ENCODE data around the gene C4orf17.
"Not testable (repeated sequence)": the region's sequence is repeated elsewhere in the genome, so short reads cannot be mapped to it uniquely, and the experiment has no call there.

C4orf17 gene

DNA sequence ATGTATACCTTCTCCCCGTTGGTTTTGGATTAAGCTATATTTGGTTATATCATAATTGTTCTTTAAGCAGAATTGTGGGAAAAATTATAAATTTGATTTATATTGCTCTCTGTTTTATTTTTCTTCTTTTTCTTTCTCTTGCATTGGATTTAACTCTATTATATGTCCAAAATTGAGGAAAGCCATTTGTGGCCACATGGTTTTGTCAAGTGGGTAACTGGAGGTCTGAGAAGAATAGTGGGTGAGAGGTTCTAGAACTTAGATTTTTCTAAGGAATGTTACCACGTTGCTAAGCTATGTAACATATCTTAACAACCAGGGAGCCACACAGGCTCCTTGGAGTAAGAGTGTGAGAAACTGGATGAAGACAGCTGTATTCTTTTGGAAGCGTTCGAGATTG is at the start of gene C4orf17:
Gene C4orf17, plus strand, starts transcription at position 301 of the 400 bp plus-strand sequence. CDS start 2,061 bp downstream, outside the sequence.
- no peak for DNase-seq (ENCODE audit: low spot score)

DNA sequence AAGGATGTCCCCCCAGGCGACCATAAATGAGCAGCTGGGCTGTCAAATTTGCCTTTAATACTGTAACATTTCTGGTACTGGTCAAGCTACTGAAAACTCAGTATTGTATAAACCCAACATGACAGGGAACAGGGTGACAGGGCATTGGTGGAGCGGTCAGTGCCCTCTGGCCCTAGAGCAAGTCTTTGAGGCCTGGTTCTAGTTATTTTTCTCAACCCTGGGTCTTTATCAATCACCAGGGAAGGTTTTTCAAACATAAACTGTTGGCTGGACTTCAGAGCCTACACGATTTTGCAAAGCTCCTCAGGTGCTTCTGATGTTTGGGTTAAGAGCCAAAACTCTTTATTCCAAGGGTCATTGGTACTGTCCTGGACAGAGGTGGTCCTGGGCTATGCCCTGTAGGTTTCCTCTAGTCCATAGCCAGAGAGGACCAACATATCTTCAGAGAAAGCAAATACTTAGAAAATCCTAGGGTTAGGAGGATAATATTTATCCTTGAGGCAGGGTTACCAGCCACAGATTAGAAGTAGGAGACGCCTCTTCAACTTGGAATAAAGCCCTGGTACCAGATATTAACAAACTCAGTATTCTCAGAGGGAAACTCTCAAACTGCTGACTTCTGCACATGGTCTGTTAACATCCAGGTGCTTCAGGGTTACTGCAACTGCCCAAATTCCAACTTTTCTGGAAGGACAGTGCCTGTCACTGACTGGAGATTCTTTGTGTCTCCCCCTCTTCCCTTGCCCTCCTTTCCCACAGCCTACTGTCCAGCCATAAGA is 49.0 kb upstream of the C4orf17 start:
- no peak for DNase-seq (ENCODE audit: low spot score)

DNA sequence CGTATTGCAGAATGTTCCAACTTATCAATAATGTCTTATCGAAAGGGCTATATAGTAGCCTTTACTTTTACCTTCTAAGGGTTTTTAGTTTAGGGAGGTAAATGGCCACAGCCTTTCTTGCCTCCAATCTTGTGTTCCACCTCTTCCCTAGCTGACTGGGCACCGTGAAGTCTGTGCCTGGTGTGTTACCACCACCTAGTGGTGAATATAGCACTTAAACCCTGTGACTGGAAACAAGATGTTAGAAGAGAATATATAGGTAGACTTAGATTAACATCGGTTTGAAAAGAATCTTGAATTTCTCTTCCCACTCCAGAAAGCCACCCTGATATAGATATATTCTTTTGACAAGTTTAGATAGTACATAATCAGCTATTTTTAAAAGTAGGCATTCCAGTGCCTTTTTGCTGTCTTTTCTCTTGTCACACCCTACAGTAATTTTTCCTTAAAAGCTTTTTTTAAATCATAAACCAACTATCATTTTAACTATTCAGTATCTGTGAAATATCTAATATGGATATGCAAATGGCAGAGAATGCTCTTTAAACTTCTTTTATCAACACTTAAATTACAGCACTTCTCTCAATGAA is 47.9 kb upstream of the C4orf17 start:
- DNase-seq (ENCODE audit: low spot score) = peak; percentile 87

DNA sequence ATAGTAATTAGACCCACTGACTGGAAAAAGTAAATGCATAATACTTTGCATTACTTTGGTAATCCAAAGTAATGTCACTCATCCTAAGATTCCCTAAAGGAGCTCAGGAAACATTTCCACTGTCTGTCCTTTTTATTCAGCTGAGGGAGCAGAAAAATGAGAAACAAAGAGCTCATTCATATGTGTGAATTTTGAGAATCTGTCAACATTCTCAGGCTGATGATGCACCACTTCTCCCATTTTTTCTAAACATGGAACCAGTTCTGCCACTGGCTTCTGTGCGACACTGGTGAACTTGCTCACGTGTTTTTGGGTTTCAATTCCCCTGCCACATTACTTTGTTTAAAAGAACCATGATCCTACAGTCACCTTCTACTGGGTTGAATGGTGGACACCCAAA is 47.3 kb upstream of the C4orf17 start:
- no peak for DNase-seq (ENCODE audit: low spot score)

DNA sequence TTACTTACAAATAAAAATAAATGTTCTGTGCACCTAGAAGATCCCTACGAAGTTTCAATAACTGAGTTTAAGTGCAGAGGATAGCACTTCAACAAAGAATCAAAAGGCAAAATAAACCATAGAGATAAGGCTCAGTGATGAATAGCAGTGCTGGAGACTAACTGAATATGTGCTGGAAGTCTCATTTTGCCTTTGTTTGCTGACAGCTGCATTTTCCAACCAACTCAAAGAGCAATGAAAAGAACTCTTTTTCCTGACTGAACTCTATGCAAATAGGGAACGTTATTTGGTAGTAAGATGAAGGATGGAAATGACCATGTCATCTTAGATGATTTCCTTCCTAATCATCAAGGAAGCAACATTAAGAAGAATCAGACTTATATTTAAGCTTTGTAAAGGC is 42.9 kb upstream of the C4orf17 start:
- DNase-seq (ENCODE audit: low spot score) = peak; percentile 71

DNA sequence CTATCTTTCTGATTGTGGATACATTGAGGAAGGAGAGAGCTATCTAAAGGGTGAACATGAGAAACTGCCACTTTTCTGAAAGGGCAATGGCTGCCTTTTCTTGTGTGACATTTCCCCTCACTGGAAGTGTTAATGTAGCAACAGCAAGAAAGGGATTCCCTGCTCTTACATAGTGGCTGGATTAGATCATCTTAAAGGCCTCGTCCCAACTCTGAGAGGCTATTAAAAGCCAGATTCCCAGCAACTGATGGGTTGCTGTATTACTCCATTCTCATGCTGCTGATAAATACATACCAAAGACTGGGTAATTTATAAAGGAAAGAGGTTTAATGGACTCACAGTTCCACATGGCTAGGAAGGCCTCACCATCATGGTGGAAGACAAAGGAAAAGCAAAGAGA is 41.9 kb upstream of the C4orf17 start:
- DNase-seq (ENCODE audit: low spot score) = no peak

DNA sequence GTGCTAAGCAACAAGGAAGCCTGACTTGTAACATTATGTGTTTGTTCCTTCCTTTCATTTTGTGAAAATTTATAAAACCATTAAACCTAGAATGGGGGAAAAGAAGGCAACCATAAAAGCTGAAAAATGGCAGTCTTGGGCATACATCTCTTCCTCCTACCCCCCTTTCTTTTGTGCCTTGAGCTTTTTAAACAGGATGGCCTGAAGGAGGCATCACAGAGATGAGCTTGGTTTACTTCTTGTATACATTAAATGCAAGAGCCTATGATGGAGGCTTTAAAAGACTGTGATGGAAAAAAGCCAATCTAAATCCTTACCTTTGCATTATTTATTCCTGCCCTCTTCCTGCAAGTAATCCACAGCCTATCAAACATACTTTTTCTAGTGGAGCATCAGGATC is 39.5 kb upstream of the C4orf17 start:
- no peak for DNase-seq (ENCODE audit: low spot score)

DNA sequence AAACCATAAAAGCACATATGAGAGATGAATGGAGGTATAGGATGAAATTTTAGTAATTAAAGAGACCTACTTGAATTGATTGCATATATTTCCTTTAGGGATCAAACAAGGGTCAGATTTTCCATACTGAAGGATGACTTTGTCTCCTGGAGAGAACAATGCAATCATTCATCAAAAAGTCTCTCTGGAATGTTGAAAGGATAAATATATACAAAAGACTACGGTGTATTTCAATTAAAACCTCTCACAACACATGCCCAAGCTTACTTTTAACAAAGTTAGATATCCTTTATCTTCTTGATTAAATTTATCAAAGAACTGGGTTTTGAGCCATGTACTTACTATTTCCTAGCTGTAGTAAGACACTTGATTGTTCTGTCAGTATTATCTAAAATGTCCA is 38.9 kb upstream of the C4orf17 start:
- no peak for DNase-seq (ENCODE audit: low spot score)

DNA sequence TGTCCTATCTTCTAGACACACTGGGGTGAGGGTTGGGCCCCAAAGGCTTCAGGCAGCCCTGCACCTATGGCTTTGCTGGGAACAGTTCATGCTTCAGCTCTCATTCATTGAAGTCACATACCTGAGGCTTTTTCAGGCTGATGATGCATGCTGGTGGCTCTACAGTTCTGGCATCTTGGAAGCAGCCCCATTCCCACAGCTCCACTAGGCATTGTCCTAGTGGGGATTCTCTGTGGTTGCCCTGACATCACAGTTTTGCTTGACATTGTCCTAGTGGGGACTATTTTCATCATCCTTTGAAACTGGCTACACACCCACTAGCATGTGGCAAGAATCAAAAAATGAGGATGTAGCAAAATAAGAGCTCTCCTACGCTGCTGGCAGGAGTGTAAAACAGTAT is 37.7 kb upstream of the C4orf17 start:
- DNase-seq (ENCODE audit: low spot score) = no peak

DNA sequence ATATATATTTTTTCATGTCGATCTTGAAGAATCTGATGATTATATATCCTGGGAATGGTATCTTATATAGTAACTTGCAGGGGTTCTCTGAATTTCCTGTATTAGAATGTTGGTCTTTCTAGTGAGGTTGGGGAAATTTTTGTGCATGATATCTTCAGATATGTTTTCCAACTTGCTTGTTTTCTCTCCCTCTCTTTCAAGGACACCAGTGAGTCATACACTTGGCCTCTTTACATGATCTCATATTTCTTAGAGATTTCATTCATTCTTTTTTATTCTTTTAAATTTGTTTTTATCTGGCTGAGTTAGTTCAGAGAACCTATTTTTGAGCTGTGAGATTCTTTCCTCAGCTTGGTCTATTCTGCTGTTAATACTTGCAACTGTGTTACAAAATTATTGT is 27.2 kb upstream of the C4orf17 start:
- no peak for DNase-seq (ENCODE audit: low spot score)

DNA sequence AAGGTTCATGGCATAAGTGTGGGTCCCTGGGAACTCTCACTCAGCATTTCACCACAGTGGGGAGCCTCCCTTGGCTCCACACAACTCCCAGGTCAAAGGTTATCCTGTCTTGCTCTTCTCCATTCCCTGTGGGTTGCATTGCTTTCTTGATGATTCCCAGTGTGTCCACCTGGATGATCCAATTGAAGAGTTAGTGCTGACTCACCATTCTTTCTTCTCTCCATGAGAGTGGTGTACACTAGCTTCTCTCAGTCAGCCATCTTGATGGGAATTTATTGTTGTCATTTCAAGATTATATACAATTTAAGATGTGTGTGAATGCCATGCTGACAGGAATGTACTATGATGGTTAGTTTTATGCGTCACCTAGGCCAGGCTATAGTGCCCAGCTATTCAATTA is 25.6 kb upstream of the C4orf17 start:
- no peak for DNase-seq (ENCODE audit: low spot score)

DNA sequence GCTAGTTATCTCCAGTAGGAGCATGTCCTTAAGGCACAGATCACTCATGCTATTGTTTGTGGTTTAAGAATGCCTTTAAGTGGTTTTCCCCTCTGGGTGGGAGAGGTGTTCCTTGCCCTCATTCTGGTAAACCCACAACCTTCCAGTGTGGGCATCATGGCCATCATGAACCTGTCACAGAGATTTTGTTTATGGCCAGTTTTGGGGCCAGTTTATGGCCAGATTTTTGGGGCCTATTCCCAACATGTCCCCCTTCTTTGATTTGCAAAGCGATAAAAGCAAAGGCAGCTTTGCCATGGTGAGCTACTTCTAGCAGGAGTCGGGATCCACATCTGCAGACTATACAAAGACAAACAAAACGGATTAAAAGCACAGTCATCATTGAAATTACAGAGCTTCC is 24.2 kb upstream of the C4orf17 start:
- not testable (repeated sequence) for DNase-seq (ENCODE audit: low spot score)

DNA sequence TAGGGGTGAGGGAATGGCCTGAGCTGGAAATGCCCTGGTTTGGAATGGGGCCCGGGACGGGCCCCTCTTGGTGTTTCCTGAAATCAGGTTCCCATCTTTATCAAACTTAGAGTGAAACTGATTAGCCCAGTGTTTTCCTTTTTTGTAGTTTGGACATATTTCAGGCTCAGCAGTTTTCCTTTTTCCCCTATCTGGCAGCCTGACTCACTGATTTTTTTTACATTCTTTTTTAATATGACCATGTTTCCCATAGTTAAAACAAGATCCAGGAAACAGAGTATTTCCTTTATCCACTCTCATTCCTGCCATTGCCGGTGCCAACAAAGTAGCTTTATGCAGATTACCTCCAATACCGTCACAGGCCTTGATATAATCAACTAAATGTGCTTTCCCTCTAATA is 20.5 kb upstream of the C4orf17 start:
- no peak for DNase-seq (ENCODE audit: low spot score)

DNA sequence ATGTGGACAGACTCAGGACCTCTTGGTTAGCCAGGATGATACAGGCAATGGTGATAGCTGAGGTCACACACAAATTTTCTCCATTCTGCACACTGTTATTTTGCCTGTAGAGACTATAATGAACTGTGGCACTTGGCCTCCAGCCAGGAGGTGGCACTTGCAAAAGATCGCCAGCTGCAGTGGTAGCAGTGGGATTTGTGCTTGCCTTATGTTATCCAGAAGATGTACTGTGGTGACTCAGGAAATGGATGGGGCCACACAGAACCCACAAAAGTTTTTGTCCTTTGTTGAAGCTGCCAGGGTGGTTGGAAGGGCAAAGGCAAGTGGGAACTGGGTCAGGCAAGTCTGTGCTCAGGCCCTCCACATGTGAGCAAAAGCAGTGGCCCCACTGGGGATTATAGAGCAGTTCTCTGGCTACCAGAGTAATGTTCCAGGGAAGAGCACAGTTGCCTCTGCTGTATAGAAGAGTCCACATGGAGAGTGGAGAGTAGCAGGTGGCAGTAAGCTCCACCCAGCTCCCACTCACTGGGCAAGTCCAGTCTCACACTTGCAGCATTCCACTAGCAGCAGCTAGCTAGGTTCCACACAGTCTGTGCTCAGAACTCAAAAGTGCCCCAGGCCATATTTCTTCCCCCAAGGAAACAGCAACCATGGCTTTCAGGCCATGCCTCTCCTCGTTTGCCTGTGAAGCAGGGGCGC is 5.9 kb upstream of the C4orf17 start:
- DNase-seq (ENCODE audit: low spot score) = no peak

DNA sequence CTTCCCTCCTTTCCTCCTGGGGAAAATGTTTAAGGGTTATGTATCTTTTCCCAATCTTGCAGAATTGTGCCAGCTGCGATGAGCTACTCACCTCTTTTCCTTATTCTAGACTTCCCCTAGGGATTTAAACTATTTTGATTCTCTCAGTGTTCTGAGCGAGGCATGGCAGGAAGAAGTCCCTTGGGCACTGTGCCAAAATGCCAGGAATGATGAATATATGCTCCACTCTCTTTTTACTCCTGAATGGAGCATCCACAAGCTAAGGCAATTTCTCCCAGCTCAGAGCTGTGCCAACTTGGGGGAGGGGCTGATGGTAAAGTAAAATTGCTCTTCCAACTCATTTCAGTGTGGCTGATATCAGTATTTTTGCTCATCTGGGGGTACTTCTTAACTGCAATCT is 4.0 kb upstream of the C4orf17 start:
- DNase-seq (ENCODE audit: low spot score) = no peak

DNA sequence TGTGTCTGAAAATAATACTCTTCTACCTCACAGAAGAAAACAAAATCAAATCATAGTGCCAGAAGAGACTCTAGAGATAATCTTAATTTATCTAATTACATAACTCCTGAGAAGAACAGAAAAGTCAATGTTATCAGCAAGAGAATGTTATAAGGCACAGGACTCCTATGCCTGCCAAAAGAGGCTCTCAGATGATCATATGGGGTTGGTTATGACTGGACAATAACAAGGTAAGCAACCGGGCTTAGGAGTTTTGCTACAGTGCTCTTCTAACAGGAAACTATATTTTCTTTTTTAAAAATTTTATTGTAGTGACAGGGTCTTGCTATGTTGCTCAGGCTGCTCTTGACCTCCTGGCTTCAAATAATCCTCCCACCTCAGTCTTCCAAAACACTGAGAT is 3.5 kb upstream of the C4orf17 start:
- DNase-seq (ENCODE audit: low spot score) = no peak

DNA sequence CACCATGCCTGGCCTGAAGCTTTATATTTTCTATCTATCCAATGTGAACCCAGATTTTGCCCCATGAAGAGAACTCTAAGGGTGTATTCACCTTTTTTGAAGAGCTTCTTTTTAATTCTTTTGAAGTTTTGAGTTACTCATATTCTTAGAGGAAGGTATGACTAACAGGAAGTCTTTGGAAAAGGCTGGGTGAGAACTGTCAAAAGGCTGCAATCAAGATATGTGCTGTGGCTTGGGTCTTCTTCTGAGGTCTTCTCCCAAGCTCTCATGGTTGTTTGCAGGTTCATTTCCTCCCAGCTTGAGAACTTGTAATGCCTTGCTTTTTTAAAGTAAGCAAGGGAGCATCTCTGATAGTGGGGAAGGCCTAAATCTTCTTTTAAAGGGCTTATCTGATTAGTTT is 3.1 kb upstream of the C4orf17 start:
- no peak for DNase-seq (ENCODE audit: low spot score)

DNA sequence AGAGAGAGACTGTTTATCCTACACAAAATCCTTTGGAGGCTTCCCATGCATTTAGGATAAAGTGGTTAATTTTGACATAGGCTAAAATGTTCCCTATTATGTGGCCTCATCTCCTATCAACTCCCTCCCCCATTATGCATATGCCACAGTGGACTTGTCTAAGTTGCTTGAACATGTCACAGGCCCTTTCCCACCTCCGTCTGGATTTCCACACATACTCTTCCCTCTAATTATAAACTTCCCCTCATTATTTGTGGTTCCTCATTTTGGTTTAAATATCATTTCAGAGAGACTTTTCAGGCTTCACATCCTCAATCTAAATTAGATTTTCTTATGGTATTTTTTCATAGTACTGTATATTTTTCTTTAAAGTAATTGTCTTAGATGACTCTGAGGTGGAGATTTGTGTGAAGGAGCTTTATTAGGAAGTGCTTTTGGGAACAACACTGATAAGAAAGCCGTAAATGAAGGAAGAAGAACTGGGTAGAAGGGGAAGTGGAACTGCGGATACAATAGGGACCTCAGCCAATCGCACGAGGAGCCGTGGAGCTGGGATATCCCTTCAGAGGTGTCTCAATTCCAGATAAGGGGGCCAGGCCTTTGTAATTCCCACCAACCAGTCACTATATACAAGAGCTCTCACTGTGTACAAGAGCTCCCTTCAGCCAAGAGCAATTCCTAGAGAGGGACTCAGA is 7.9 kb downstream of the C4orf17 start:
- DNase-seq (ENCODE audit: low spot score) = peak; percentile 39

DNA sequence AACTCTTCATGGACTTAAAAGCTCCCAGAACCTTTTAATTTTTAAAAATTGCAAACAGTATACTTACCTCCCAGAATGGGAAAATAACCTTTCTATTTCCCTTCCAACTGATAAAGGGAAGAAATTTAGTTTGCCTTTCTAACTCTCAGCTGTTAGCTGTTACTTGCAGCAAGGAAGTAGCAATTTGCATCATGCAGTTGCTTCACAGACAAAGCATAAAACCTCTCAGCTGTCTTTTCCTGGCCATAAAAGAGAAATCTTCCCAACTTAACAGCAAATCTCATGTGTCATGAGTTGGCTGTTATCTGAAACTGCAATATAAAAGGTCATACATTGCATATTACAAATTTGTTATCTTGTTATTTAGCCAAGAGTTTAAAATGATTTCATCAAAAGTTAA is 18.4 kb downstream of the C4orf17 start:
- no peak for DNase-seq (ENCODE audit: low spot score)

DNA sequence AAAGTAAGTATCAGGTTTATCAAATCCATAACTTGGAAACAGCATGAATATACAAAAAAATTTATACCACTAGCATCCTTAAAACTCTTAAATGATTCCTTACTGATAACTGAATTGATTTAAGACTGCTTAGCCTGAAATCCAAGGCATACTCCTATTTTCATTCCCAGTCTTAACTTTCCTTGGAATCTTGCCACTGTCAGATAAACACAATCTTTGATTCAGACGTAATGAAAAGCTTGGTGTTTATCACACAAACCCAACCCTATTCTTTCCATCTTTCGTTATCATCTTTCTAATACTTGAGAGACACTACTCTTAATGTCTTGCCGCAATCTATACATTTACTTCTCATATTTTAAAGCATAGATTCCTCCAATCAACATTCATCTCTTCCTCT is 19.1 kb downstream of the C4orf17 start:
- DNase-seq (ENCODE audit: low spot score) = no peak

DNA sequence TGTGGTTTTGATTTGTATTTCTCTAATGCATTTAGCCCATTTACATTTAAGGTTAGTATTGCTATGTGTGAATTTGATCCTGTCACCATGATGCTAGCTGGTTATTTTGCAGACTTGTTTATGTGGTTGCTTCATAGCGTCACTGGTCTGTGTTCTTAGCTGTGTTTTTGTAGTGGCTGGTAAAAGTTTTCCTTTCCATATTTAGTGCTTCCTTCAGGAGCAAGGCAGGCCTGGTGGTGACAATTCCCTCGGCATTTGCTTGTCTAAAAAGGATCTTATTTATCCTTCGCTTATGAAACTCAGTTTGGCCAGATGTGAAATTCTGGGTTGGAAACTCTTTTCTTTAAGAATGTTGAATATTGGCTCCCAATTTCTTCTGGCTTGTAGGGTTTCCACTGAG is 23.9 kb downstream of the C4orf17 start:
- not testable (repeated sequence) for DNase-seq (ENCODE audit: low spot score)

DNA sequence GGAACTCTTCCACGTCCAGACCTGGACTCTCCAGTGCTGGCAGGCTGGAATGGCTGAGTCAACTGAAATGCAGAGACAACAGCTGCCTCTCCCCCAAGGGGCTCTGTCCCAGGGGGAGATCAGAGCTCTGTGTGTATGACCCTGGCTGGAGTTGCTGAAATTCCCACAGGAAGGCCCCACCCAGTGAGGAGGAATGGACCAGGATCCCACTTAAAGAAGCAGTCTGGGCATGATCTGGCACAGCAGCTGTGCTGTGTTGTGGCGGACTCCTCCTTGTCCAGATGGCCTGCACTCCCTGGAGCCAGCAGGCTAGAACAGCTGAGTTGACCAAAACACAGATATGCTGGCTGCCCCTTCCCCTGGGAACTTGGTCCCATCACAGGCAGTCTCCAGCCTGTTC is 25.4 kb downstream of the C4orf17 start:
- DNase-seq (ENCODE audit: low spot score) = no peak

DNA sequence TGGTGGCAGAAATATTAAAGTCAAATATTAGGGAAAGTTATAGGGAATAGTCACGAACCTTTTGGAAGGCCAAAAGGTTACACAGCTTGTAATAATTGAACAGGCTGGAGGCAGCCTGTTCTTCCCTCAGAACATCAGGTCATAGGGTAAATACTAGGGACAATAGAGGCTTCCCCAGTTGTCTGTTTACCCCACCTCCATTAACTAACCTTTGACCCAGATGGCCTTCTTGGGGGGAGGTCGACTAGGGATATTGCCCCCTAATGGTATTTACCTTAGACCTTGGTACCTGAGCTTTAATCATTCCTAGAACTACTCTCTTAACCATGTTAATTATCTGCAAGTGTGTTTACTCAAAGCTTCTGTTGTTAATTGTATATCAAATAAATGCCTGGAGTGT is 26.0 kb downstream of the C4orf17 start:
- no peak for DNase-seq (ENCODE audit: low spot score)

Measured in pons (tissue), 1 donor.